Spinal cord (tissue), 10 donors: ENCODE results near the gene CPXM1. TPM values are rescaled to one million over a fixed set of nuclear protein-coding genes. Genes with fewer than 3 reads are reported as not detected.

ENCODE experiments used
- DNase-seq, 6 donors: peaks; one replicate each; pipeline versions ENCODE4 v3.0.0 to v3.0.0-alpha.2; 2013 to 2015; ENCODE audit warnings: low spot score in 6 of 6, low read depth in 4 of 6
- H3K27ac ChIP-seq: one replicate; pipeline ENCODE4 v1.5.1; 2013; ENCODE audit warnings: low read depth, low read length, control low read depth
- H3K27me3 ChIP-seq: one replicate; pipeline ENCODE4 v1.6.1; 2013; ENCODE audit warnings: low read length; ENCODE audit not compliant: control insufficient read depth, insufficient read depth
- H3K36me3 ChIP-seq: one replicate; pipeline ENCODE4 v1.6.1; 2013; ENCODE audit warnings: low read length; ENCODE audit not compliant: control insufficient read depth, insufficient read depth
- H3K4me1 ChIP-seq: one replicate; pipeline ENCODE4 v1.6.1; 2013; ENCODE audit warnings: low read length; ENCODE audit not compliant: control insufficient read depth, insufficient read depth
- H3K4me3 ChIP-seq: one replicate; pipeline ENCODE4 v1.5.1; 2013; ENCODE audit warnings: low read depth, low read length, control low read depth
- H3K9me3 ChIP-seq: one replicate; pipeline ENCODE4 v1.6.1; 2013; ENCODE audit warnings: low read length; ENCODE audit not compliant: control insufficient read depth, insufficient read depth
- WGBS: methylation state at CpG from one replicate; pipeline ENCODE4 v1.1.5; 2013; ENCODE audit warnings: missing lambda C conversion rate; ENCODE audit not compliant: insufficient coverage; 5-methylcytosine and 5-hydroxymethylcytosine counted together
- polyA plus RNA-seq, 2 donors: library from polyadenylated mRNA; unstranded; fragments of 120-200 nt; gene quantifications; one replicate each; pipeline ENCODE4 v1.2.1, GENCODE V29; 2013; ENCODE audit not compliant: insufficient read length in 2 of 2
- total RNA-seq, 2 donors: library from RNA; depleted of rRNA in 1 of 2; stranded (reverse); fragments of 120-200 nt in 1 of 2; fragments of >200 nt in 1 of 2; gene quantifications; one replicate each; pipeline versions ENCODE4 v1.2.3 to v1.2.4, GENCODE V29; 2013 to 2014
- donor health status: healthy.

Gene CPXM1
- total and polyA plus RNA-seq, 4 donors, result 37.1 to 163 (median 70.4) TPM

GRCh38 chr20:2826655-2827054 lies 26.2 kb upstream of the CPXM1 start:
- H3K36me3 ChIP-seq, result no peaks in the 10 kb centered on the region
- WGBS, result no CpG with 5 or more reads among the region's 4 CpGs
- DNase-seq, result no peak
- no peak overlapping the region for H3K4me3 ChIP-seq
- no peaks in the 10 kb centered on the region for H3K4me1 ChIP-seq
- no peaks in the 10 kb centered on the region for H3K9me3 ChIP-seq
- H3K27me3 ChIP-seq, result peaks cover 22% of the 10 kb centered on the region
- no peak overlapping the region for H3K27ac ChIP-seq

GRCh38 chr20:2825761-2826160 lies 25.3 kb upstream of the CPXM1 start:
- H3K9me3 ChIP-seq, result no peaks in the 10 kb centered on the region
- no peak overlapping the region for H3K4me3 ChIP-seq
- DNase-seq, result no peak
- H3K4me1 ChIP-seq, result peaks cover 4% of the 10 kb centered on the region
- no peaks in the 10 kb centered on the region for H3K36me3 ChIP-seq
- WGBS, result no CpG with 5 or more reads among the region's 2 CpGs
- H3K27ac ChIP-seq, result no peak overlapping the region
- peaks cover 30% of the 10 kb centered on the region for H3K27me3 ChIP-seq

DNA sequence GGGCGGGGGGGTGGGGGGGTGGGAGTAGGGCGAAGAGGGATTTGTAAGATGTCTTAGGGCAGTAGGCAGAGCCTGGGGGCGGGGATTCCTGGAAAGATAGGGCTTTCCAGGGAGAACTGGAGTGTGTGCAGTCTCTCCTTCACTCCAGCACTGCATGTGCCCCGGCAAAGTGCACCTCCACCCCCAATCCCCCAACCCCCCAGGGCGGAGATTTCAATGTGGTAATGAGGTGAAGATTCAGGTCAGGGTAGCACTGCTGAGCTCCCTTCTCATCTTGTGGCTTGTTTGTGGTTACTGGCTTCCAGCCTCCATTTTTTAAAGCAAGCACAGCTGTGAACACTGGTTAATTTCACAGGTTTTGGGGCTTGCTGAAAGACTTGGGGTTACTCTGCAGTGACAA lies 21.6 kb upstream of the CPXM1 start:
- no CpG with 5 or more reads among the region's 5 CpGs for WGBS
- no peaks in the 10 kb centered on the region for H3K9me3 ChIP-seq
- H3K27ac ChIP-seq, result no peak overlapping the region
- H3K4me1 ChIP-seq, result peaks cover 9% of the 10 kb centered on the region
- no peak for DNase-seq
- peaks cover 39% of the 10 kb centered on the region for H3K27me3 ChIP-seq
- H3K36me3 ChIP-seq, result no peaks in the 10 kb centered on the region
- no peak overlapping the region for H3K4me3 ChIP-seq

DNA sequence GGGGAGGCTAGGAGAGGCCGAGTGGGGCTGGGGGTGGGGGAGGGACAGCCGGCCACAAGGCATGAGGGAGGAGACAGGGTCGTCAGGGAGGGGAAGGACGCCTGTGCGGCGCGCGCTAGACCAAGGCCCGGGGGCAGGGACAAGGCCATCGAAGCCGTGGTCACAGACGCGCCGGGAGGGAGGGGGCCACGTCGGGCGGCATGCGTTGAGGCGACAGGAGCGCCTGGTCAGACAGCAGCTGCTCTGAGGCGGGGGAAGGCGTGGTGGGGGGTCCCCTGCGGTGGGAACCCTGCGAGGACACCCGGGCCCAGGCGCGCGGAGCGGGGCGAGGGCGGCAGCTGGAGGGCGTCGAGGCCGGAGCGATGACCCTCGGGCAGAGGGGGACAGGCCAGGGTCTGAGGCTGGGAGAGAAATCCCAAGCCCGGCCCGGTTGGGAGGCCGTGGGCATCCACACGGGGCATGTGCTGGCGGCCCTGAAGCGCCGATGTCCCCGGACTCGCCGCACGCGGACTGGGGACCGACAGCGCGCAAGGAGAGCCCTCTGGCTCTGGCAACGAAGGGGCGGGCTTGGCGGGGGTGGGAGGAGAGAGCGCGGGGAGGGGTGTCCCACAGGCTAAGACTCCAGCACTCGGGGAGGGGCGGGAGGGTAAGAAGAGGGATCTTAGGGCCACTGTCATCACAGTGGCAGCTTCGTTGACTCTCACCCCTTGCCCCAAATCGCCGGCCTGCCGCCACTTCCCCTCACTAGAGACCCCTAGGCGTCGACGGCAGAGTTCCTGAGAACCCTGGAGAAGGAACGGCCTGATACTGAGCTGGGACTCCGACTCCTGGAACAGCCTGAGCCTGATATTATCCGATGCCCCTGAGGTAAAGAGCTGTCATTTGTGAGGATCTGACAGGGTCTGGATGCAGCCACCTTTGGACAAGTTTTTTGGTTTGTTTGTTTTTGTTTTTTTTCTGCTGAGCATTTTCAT lies 20.8 kb upstream of the CPXM1 start:
- Histone ChIP-seq H3K4me1 (peaks cover 9% of the 10 kb centered on the region), H3K27ac (no peak overlapping the region), H3K36me3 (no peaks in the 10 kb centered on the region), H3K9me3 (no peaks in the 10 kb centered on the region), H3K27me3 (peaks cover 33% of the 10 kb centered on the region), H3K4me3 (no peak overlapping the region)
- WGBS, result 5% methylated on average over 65 of the region's 68 CpGs
- no peak for DNase-seq

GRCh38 chr20:2820084-2820895 lies 19.9 kb upstream of the CPXM1 start:
- H3K36me3 ChIP-seq, result no peaks in the 10 kb centered on the region
- peaks cover 28% of the 10 kb centered on the region for H3K27me3 ChIP-seq
- no peak overlapping the region for H3K27ac ChIP-seq
- H3K4me3 ChIP-seq, result no peak overlapping the region
- WGBS, result 14% methylated on average over 27 of the region's 32 CpGs
- no peak for DNase-seq
- peaks cover 9% of the 10 kb centered on the region for H3K4me1 ChIP-seq
- H3K9me3 ChIP-seq, result no peaks in the 10 kb centered on the region

GRCh38 chr20:2817891-2818595 lies 17.6 kb upstream of the CPXM1 start:
- no peak overlapping the region for H3K27ac ChIP-seq
- WGBS, result 80% methylated on average over 6 of the region's 7 CpGs
- DNase-seq, result no peak
- H3K36me3 ChIP-seq, result no peaks in the 10 kb centered on the region
- H3K9me3 ChIP-seq, result no peaks in the 10 kb centered on the region
- peaks cover 28% of the 10 kb centered on the region for H3K27me3 ChIP-seq
- H3K4me1 ChIP-seq, result peaks cover 9% of the 10 kb centered on the region
- H3K4me3 ChIP-seq, result no peak overlapping the region

GRCh38 chr20:2817341-2817726 lies 16.9 kb upstream of the CPXM1 start:
- no peaks in the 10 kb centered on the region for H3K36me3 ChIP-seq

GRCh38 chr20:2816583-2817340 lies 16.3 kb upstream of the CPXM1 start:
- no peak for DNase-seq
- H3K27ac ChIP-seq, result no peak overlapping the region

More at GRCh38 chr20:2817341-2817726, 16.9 kb upstream of the CPXM1 start:
- peaks cover 9% of the 10 kb centered on the region for H3K4me1 ChIP-seq
- H3K27ac ChIP-seq, result no peak overlapping the region
- DNase-seq, result no peak
- 100% methylated on average over 2 of the region's 2 CpGs for WGBS
- H3K9me3 ChIP-seq, result no peaks in the 10 kb centered on the region
- H3K27me3 ChIP-seq, result peaks cover 28% of the 10 kb centered on the region
- H3K4me3 ChIP-seq, result no peak overlapping the region

More at GRCh38 chr20:2816583-2817340, 16.3 kb upstream of the CPXM1 start:
- WGBS, result 75% methylated on average over 18 of the region's 20 CpGs
- peaks cover 23% of the 10 kb centered on the region for H3K27me3 ChIP-seq
- H3K9me3 ChIP-seq, result peaks cover 2% of the 10 kb centered on the region
- H3K4me1 ChIP-seq, result peaks cover 9% of the 10 kb centered on the region
- no peaks in the 10 kb centered on the region for H3K36me3 ChIP-seq
- H3K4me3 ChIP-seq, result no peak overlapping the region
